ENCODE results near the gene SHKBP1.

- no peak for TF ChIP-seq SUZ12 (IDR thresholded peaks at IDR 0.05; ENCODE audit: extremely low read depth, insufficient read depth, insufficient read length)
- TF ChIP-seq ZNF274 (IDR thresholded peaks at IDR 0.05; ENCODE audit: low read depth, low read length), result no peak
These were observed 4.7 kb upstream of the SHKBP1 start for GRCh38 chr19:40571831-40572495.
